ENCODE measurements around the gene SMYD3.
"Not testable (repeated sequence)": the region's sequence is repeated elsewhere in the genome, so short reads cannot be mapped to it uniquely, and the experiment has no call there.

Gene SMYD3

DNA sequence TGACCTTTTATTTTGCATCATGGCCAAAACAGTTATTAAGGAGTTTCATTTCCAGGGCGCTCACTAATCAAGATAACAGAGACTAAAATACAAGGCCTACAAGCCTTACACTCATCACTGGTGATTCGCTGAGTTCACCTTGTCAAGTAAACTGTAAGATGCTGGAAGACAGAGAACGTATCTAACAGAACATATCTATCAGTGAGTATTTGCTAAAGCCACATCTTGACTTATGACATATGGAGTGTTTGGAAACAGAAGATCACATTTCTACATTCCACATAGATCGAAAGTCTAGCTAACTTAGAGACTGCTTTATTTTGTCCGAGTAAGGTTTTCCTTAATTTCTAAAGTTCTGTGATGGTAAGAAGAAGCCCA is 506.5 kb downstream of the SMYD3 start:
- DNase-seq = no peak

DNA sequence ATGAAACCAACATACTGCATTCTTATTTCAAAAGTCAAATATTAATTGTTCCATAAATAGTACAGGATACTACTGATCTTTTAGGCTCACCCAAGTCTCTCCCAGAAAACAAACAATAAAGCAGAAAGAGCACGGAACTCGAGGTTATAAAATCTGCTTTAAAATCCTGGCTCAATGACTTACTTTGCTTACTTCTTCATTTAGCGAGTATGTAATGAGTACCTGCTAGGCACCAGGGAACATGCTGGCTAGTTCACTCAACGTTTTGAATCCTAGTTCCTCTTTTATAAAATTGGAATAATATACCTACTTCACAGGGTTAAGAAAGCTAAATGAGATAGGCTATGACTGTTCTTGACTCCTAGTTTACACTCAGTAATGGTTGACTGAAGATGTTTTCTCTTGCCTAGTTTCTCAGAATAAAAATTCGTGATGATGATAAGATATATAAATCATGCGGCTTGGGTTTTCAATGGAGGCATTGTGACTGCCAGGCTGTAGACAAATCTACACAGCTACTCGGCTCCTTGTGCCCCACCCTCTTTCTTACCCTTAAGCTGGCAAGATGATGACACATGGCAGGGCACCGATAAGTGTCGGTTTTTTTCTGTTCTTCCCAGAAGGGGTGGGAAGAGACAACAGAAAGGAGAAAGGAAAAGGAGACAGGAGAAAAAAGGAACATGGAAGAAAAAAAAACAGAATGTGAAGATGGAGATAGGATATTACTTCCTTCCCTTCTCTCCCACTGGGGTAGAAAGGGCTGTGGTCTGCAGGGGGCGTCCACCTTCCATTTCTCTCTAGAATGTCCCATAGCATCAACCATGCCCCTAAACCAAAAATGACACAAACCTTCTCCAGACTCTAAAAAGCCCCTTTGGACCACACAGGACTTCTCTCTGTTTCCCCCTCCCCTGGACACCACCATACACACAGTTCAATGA is 507.1 kb downstream of the SMYD3 start:
- DNase-seq = no peak

DNA sequence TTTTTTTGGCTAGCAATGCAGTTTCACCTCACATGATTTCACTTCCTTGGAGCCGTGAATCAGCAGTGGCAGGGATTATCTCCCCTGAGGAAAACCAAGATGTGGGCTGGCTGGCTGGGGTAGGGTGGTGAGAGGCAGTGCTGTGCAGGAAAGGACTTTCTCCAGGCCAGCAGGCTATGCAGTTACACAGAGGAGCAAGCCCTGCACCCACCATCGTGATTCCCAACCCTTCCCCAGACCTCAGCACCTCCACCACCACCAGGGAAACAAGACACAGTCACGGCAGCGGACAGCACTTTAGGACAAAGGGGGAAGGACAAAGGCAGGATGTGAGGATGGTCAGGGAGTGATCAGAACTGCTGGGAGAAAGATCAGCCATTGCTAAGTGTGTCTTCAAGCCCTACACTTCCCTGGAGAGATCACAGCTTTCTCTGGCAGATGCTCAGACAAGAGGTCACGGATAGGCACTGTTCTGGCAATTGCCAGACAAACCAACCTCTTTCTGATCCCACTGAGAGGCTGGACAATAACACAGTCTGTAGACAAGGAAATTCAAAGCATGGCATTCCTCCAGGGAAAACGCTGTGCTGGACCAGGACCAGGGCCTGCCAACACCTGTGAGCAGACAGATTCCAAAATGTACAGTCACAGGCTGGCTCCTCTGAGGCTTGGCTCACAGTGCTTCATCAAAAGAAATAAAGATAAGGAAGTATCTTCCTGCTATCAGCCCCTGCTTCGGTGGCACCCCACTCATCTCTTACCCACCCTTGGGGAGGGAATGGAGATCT is 509.4 kb downstream of the SMYD3 start:
- DNase-seq = no peak

DNA sequence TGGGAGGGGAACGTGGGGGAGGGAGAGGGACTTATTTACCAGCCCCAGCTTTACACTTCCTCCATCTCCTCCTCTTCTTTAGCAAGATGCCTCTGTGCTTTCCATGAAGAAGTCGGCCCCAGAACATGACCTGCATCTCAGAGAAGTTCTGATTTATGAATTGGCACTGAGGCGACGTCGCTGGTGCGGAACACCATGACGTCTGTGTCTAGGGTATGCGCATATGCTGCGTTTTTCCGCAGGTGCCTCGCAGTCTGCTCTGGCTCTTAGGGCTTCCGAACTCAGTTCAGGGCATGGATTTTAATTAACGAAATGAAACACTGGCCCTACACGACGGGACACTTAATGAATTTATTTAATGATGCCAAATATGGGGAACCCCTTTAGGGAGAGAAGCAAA is 510.3 kb downstream of the SMYD3 start:
- peak in 1 of 2 experiments; percentile 17 for DNase-seq

DNA sequence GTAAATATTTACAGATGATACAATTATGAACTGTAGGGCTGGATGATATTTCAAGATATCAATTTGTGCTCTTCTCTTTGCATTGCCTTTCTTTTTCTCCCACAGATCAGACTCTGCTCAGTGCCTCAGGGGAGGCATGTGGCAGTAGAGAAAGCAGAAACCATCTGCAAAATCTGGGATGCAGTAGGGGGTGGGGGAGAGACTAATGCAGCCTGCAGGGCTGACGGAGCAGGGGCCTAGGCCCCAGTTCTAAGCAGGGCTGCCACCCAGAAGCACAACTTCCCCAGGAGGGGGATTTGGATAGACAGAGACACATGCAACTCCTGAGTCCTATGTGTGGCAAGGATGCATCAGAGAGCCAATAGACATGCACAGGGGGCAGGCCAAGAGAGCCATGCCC is 511.6 kb downstream of the SMYD3 start:
- DNase-seq = no peak

DNA sequence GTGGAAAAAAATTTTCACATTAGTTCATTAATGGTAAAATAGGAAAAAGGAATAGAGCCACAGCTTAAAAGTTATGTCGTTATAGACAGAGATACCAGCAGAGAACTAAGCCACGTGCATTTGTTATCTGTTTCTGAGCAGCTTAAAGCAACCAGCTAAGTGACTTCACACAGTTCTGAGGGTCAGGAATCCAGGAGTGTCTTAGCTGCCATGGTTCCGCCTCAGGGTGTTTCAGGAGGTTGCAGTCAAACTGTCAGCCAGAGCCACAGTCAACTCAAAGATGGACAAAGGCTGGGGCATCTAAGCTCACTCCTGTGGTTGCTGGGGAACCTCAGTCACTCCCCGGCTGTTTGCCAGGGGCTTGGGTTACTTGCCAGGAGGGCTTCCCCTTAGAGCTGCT is 515.8 kb downstream of the SMYD3 start:
- DNase-seq = no peak

DNA sequence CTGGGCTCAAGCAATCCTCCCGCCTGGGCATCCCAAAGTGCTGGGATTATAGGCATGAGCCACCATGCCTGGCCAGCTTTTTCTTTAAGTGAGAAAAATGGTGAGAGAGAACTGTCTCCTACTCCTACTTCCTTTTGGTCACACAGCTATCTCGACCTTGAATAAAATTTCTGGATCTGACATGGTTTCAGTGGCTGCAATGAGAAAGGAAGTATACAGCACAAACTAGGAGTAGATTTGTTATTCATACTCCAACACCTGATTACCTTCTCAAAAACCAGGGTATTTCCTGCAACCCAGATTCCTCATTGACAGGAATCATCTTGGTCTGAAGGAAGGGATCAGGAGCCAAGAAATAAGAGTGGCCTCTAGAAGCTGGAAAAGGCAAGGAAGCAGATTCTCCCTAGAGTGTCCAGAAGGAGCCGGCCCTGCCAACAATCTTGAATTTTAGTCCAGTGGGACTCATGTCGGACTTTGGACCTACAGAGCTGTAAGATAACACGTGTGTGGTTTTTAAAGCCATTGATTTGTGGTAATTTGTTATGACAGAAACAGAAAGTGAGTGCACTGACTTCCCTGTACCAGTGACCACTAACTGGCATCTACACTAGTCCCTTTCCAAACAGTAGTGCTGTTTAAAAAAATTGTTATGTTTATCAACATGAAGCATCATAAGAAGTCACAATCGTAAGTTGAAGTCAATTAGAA is 516.6 kb downstream of the SMYD3 start:
- DNase-seq = no peak

DNA sequence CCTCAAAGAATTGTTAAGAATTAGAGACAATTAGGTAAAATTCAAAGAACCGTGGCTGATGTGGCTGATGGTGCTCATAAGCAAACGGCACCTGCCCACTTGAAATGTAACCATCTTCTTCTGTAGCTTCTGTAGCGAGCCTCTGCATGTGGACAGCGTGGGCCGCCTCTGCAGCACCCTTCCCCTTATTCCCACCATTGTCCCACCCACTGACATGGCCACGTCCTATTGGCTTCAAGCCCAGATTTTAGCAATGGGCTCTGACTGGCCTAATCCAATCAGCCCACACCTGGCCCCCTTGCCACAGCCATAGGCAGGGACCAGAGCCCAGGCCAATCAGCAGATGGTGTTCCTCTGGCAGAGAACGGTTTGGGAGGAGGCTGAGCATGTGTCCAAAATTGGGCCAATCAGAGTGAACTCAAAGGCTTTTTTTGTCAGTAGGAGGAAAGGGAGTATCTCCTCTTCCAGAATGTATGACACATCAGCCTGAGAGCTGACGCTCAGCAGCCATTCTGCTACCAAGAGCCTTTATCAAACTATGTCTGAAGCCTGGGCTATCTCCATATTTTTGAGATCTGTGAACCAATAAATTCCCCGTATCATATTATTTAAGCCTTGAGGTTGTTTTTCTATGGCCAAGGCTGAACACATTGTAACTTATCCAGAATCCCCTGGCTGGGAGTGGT is 518.5 kb downstream of the SMYD3 start:
- DNase-seq = no peak

DNA sequence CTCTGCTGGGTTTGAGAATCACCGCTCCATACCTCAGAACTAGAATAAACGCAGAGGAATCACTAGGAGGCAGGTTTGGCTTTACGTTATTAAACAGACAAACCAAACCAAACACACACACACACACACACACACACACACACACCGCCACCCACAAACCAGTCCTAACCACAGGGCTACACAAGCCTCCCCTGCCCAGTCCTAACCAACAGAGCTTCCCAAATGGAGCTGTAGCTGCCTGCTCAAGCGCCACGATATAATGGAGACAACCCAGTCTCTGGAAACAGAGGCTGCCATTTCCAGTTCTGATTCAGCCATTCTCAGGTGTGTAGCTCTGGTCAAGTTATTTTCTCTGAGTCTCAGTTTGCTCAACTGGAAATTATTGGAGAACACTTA is 519.1 kb downstream of the SMYD3 start:
- no peak for DNase-seq

DNA sequence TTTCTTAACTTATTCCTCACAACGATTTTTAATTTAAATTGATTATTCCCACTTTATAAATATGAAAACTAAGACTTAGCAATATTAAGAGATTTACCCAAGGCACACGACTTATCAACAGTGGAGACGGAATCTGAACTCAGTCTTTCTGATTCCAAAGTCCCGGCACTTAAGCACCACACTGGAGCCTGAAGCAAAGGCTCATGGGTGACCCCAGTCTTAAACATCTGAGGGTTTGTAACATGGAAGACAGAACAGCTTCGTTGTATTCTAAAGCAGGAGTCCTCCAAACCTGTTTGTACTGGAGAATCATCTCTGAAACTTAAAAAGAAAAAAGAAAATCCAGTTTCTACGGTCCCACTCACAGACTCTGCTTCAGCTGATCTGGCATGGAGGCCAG is 519.5 kb downstream of the SMYD3 start:
- DNase-seq = no peak

DNA sequence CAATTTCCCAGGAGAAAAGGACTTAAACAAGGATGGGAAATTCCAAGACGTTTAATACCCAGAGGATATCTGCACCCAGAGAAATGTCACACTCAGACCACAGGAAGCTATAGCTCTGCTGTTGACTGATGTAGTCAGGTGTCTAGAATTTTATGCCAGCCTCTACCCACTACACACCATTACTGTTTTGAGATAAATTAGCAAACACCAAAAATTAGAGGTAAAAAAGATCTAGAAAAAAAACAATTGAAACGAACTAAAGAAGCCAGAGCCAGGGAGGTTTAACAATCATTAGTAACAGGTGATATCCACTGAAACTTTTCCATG is 519.9 kb downstream of the SMYD3 start:
- no peak for DNase-seq

DNA sequence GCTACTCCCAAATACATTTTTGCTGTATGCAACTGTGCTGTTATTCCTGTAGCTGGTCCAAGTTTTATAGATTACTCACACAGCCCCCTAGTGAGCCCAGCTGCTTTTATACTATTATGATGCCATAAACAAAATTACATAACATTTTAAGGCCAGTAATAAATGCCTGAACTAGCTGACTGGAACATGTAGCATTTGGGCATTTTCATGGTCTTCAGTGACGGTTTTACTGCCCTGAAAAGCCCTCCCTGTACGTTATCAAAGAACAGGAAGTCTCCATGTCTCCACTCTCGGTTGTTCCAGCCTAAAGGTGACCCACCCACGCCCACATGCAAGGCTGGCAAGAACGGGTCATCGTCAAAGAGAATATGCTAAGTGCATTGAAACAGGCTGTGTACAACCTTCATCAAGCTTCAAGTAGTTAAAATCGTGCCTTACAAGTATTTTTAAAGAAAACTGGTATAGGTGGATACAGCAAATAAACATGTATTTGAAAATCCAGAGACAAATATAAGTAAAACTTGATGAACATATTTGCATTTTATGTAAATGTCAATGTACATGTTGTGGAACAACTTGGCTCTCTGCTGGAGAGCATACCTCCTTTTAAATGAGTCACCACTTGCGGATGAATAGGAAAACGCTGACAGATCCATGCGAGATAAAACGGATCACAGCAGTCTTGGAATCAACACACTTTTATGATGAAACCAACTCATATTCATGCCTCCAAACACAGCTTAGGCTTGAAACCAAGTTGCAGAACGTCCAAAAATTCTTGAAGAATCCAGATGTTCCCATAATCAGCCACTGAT is 520.5 kb downstream of the SMYD3 start:
- DNase-seq = no peak

DNA sequence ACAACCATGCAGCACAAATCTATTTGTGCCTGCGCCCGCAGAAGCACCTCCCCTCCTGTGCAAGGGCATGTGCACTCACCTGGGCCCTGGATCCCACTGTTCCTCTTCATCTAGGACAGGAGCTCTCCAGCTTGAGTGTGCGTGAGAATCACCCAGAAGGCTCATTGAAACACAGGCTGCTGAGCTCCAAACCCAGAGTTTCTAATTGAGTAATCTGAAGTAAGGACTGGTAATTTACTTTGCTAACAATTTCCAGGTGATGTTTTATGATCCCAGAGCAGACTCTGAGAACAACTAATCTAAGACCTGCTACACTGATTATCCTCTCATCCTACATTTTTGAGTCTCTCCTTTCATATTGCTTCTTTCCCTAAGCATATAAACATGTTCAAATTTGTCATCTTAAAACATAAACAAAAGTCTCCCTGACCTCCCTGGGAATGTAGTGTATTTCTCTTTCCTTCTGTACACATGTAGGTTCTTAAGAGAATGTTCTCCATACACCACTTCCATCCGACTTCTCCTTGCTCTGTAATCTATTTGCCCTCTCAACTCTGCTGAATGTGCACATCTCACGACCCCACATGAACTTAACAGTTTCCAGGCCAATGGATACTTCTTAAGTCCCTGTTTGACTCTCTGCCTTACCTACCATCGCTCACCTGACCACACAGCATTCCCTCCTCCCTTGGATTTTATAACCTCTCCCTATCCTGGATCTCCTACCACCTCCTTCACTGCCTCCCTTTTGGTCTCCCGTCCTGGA is 522.5 kb downstream of the SMYD3 start:
- DNase-seq = no peak

DNA sequence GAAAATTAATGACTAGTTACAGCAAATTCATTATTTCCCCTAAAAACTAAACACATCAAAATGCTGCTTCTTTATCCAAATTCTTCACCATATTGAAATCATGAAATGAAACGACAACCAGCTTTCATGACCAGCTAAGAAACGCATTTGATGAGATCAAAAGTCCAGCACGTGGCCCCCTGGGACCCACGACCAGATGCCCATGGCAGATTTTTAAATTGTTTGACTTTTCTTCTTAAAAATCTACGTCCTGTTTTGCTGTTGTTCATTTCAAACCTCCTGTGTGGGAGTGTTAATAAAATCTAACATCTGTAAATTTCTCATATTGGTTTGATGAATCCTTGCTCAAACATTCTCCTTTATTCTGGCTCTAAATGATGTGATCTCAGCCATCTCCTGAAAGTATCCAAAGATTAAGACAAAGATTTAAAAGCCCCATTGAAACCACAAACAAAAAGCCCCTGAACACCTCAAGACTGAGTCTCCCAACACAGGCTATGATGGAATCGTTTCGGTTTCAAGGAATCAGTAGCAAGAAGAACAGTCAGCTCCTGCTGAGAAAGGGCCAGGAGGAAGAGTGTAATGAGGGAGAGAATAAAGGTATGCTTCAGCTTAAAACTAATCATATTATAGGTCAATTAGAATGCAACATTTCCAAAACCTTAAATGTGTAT is 523.6 kb downstream of the SMYD3 start:
- no peak for DNase-seq

DNA sequence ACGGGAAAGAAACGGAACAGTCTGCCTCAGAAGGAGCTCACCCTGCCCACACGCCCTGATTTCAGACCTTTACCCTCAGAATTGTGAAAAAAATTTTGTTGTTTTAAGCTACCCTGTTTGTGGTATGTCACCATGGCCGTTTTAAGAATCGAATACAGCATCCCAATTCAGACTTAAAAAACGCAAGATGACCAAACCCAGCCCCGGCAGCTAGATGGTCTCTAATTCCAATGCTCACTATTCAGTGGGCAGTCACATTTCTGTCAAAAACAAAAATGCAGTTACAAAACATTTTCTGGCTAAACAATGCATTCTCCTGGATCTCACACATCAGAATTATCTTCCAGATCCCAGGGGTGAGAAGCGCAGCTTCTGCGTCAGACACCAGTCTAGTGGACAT is 527.5 kb downstream of the SMYD3 start:
- DNase-seq = no peak

DNA sequence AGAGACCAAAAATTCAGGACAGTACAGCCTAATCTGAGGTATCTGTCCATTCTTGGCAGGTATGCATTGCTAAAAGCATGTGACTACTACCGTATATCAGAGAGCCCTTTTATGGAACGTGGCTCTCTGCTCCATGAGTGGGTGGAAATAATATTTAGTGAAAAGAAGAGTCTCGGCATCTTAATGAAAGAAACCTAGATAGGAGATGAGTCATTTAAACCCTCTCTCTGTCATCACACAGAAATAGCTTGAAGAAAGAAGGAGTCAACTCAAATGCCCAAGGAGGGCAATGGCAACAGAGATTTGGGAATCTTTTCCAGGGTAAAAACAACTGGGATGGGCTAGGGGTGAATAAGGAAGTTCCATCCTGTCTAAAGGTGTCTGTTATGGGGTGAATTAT is 528.2 kb downstream of the SMYD3 start:
- DNase-seq = no peak

DNA sequence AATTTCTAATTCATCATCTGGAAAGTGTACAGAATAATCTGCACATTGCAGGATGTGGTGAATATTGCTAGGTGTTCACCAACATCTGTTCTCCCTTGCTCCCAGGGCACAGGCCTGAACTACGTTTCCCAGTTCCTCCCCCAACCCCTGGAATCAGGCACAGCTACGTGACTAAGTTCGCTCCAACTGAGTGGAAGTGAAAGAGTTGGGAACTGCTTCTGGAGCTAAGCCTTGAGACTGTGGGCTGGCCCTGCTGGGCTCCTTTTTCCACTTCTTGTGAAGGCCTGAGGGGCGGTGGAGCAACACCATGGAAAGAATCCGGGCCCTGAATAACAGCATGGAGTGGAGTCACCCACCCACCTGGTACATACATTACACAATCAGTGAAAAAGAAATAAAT is 534.6 kb downstream of the SMYD3 start:
- DNase-seq = no peak

DNA sequence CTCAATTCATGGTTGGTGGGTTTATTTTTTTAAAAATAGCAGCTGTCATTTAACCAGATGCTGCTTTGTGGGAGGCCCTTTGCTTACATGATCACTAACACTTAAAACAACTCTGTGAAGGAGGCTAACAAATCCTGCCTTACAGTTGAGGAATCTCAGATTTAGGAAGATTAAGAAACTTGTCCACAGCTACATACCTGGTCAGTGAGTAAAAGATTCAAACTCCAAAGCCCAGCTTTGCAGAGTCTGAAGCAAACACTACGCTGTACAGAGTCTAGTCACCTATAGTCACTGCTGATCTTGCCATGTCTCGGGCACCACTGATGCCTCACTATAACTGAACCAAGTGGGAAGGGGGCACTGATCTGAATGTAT is 535.4 kb downstream of the SMYD3 start:
- no peak for DNase-seq

DNA sequence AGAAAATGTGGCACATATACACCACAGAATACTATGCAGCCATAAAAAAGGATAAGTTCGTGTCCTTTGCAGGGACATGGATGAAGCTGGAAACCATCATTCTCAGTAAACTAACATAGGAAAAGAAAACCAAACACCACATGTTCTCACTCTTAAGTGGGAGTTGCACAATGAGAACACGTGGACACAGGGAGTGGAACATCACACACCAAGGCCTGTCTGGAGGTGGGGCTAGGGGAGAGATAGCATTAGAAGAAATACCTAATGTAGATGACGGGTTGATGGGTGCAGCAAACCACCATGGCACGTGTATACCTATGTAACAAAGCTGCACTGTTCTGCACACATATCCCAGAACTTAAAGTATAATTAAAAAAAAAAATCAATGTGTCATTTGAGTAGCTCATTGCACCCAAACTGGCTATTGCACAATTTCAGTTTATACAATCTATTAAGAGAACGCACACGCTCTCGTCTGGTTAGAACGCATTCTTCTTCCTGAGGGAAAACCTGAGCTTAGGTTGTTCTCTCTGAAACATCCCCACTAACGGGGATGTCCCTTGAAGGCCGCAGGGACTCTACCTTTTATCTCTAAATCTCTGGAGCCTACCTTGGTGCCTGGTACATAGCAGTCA is 535.9 kb downstream of the SMYD3 start:
- not testable (repeated sequence) for DNase-seq

DNA sequence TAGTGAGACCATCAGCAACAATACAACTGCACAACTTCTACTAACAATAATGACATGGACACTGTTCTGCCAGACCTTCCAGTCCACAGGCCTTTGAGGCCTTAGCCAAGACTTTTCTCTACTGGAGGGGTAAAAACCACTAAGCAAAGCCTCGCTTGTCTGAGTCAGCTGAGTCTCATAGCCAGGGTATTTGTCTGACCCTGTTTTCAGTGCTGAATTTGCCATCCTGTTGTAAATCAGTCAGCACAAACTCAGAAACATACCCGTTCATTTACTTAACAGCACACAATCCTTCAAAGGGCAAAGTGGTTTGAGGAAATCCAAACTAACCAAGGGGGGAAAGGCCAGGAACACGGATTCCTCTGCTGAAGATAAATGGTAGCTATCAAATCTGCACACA is 537.8 kb downstream of the SMYD3 start:
- DNase-seq = no peak

Data from NCI-H187 (cell line).